Subcutaneous abdominal adipose tissue (tissue), 5 donors: Measurements from ENCODE around the gene RDM1.

ENCODE experiments used
- H3K27ac ChIP-seq: one replicate; pipeline ENCODE4 v1.7.0; 2013; ENCODE audit warnings: low read depth, mild to moderate bottlenecking, inconsistent platforms, low read length, moderate library complexity
- H3K27me3 ChIP-seq, 5 donors: one replicate each; pipeline ENCODE4 v1.7.0; 2013; ENCODE audit warnings: low read length in 5 of 5, inconsistent platforms in 1 of 5; ENCODE audit not compliant: control insufficient read depth in 5 of 5, insufficient read depth in 4 of 5
- H3K36me3 ChIP-seq, 5 donors: one replicate each; pipeline ENCODE4 v1.7.0; 2013; ENCODE audit warnings: low read length in 5 of 5; ENCODE audit not compliant: control insufficient read depth in 5 of 5, insufficient read depth in 5 of 5
- H3K4me1 ChIP-seq, 5 donors: one replicate each; pipeline ENCODE4 v1.7.0; 2013; ENCODE audit warnings: low read length in 5 of 5, mild to moderate bottlenecking in 3 of 5, moderate library complexity in 1 of 5; ENCODE audit not compliant: control insufficient read depth in 5 of 5, insufficient read depth in 5 of 5
- H3K4me3 ChIP-seq, 5 donors: one replicate each; pipeline ENCODE4 v1.7.0; 2013; ENCODE audit warnings: low read length in 5 of 5, low read depth in 1 of 5
- H3K9ac ChIP-seq, 5 donors: one replicate each; pipeline ENCODE4 v1.7.0; 2013; ENCODE audit warnings: low read length in 5 of 5, mild to moderate bottlenecking in 4 of 5, moderate library complexity in 3 of 5
- H3K9me3 ChIP-seq, 5 donors: one replicate each; pipeline ENCODE4 v1.7.0; 2013; ENCODE audit warnings: low read length in 5 of 5; ENCODE audit not compliant: control insufficient read depth in 5 of 5
- donor health status: healthy.
- donor health status: healthy.
- donor health status: healthy.
- donor health status: healthy.
- donor health status: healthy.

Gene RDM1

DNA sequence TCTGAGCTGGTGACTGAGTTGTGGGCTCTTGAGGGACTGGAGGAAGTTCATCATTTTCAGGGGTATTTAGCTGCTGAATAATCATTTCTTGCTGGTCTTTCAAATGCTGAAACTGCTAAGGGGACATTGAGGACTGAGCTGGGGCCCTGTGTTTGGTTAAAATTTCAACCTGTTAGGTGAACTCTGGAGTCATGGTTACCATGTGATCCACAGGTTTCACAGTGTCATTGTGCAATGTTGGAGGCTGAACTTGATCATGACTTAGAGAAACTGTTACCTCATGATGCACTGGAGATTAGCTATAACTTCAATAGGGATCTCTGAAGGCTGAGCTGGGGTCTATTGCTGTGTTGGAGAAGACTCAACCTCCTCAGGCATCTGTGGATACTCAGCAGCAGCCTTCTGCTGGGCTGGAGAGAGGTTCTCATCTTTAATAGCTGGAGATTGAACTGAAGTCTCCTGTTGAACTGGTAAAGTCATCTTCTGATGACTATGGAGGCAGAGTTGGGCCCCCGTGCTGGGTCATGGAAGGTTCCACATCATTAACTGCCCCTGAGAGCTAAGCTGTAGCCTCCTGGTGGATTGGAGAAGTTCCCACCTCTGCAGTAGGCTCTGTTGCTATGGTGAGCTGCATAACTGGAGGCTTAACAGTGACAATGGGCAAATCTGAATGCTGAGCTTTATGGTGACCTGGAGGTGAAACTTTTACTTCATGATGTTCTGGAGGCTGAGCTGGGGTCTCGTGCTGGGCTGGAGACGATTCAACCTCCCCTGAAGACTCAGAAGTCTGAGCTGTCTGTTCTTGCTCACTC lies 15.2 kb downstream of the RDM1 start:
- Histone ChIP-seq H3K9me3 (no peaks in the 10 kb centered on the region), H3K9ac (no peak overlapping the region), H3K4me1 (peaks cover 0 to 9% (median 0%) of the 10 kb centered on the region in 5 donors), H3K27me3 (no peaks in the 10 kb centered on the region), H3K36me3 (no peaks in the 10 kb centered on the region), H3K4me3 (no peak overlapping the region), H3K27ac (no peak overlapping the region)

DNA sequence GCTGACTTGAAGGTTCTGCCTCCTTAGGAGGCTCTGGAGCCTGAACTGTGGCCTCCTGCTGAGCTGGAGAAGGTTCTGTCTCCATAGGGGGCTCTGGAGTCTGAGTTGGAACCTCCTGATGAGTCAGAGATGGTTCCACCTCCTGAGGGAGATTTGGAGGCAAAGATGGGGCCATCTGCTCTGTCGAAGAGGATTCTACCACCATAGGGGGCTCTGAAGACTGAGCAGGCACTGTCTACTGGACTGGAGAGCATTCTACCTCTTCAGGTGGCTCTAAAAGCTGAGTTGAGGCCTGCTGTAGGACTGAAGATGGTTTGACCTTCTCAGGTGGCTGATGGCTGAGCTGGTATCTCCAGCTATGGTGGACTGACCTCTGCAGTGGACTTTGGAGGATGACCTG lies 16.2 kb downstream of the RDM1 start:
- no peak overlapping the region for H3K9ac ChIP-seq
- no peaks in the 10 kb centered on the region for H3K9me3 ChIP-seq
- H3K4me1 ChIP-seq: peaks cover 0 to 9% (median 0%) of the 10 kb centered on the region in 5 donors
- H3K27me3 ChIP-seq: no peaks in the 10 kb centered on the region
- no peak overlapping the region for H3K27ac ChIP-seq
- H3K36me3 ChIP-seq: no peaks in the 10 kb centered on the region
- no peak overlapping the region for H3K4me3 ChIP-seq

DNA sequence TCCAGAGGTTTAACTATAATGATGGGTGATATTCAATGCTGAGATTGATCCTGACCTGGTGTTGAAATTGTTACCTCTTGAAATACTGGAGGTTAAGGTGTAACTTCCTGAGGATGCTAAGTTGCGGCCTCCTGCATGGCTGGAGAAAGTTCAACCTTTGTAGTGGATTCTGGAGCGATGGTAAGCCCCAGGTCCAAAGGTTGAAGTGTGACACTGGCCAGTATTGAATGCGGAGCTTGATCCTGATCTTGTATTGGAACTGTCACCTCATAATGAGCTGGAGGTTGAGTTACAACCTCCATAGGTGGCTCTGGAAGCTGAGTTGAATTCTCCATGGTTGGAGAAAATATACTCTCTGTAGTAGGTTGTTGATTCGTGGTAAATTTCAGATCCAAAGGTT lies 17.0 kb downstream of the RDM1 start:
- Histone ChIP-seq H3K9me3 (no peaks in the 10 kb centered on the region), H3K27me3 (no peaks in the 10 kb centered on the region), H3K36me3 (no peaks in the 10 kb centered on the region), H3K27ac (no peak overlapping the region), H3K4me3 (no peak overlapping the region), H3K4me1 (peaks cover 0 to 5% (median 0%) of the 10 kb centered on the region in 5 donors), H3K9ac (no peak overlapping the region)

DNA sequence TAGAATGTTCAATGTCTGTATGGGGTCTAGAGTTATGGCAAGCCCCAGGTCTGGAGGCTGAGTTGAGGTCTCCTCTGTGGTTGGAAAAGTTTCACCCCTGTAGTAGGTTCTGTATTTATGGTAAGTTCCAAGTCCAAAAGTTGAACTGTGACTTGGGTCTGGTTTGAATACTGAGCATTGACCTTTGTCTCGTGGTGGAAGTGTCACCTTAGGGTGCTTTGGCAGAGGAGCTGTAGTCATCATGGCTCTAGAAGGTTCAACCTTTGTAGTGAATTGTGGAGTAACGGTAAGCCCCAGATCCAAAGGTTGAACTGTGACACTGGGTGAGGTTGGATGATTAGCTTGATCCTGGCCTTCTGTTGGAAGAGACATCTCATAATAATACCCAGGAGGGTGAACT lies 17.6 kb downstream of the RDM1 start:
- H3K4me1 ChIP-seq: no peaks in the 10 kb centered on the region
- no peak overlapping the region for H3K4me3 ChIP-seq
- no peaks in the 10 kb centered on the region for H3K36me3 ChIP-seq
- no peak overlapping the region for H3K9ac ChIP-seq
- no peaks in the 10 kb centered on the region for H3K9me3 ChIP-seq
- no peaks in the 10 kb centered on the region for H3K27me3 ChIP-seq
- no peak overlapping the region for H3K27ac ChIP-seq

DNA sequence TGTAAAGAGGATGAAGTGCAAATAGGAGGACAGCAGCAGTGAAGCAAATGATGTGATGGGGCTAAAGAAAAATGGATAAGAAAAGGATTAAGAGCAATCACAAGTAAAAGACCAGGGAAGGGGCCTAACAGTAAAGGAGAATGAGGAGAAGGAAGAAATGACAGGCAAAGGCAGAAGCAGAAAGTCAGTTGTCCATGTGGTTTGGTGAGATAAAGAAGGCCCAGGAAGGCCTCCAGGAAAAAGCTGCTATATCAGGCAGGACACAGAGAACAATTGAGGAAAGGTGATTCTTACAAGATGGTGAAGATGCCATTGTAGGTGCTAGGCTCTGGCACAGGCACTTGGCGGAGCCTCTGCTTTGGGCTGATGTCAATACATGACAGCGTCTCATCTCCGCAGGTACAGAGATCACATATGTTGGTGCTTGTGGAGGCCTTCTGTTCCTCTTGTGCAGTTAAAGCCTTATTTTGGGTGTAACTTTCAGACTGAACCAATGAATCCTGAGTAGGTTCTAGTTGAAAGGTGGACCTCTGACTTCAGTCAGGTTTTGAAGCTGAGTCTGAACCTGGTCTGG lies 18.1 kb downstream of the RDM1 start:
- no peaks in the 10 kb centered on the region for H3K4me1 ChIP-seq
- no peaks in the 10 kb centered on the region for H3K36me3 ChIP-seq
- H3K27ac ChIP-seq: no peak overlapping the region
- H3K9ac ChIP-seq: no peak overlapping the region
- no peaks in the 10 kb centered on the region for H3K9me3 ChIP-seq
- H3K27me3 ChIP-seq: no peaks in the 10 kb centered on the region
- H3K4me3 ChIP-seq: no peak overlapping the region

DNA sequence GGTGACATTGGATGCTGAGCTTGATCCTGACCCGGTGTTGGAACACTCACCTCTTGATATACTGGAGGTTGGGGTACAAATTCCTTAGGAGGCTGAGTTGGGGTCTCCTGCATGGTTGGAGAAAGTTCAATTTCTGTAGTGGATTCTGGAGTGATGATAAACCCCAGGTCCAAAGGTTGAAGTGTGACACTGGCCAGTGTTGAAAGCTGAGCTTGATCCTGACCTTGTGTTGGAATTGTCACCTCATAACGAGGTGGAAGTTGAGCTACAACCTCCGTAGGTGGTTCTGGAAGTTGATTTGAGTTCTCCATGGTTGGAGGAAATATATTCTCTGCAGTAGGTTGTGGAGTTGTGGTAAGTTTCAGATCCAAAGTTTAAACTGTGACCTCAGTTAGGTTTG lies 21.2 kb downstream of the RDM1 start:
- H3K4me1 ChIP-seq: no peaks in the 10 kb centered on the region
- no peaks in the 10 kb centered on the region for H3K36me3 ChIP-seq
- H3K9ac ChIP-seq: no peak overlapping the region
- no peak overlapping the region for H3K27ac ChIP-seq
- H3K4me3 ChIP-seq: no peak overlapping the region
- H3K9me3 ChIP-seq: no peaks in the 10 kb centered on the region
- H3K27me3 ChIP-seq: peaks cover 0 to 3% (median 0%) of the 10 kb centered on the region in 5 donors

DNA sequence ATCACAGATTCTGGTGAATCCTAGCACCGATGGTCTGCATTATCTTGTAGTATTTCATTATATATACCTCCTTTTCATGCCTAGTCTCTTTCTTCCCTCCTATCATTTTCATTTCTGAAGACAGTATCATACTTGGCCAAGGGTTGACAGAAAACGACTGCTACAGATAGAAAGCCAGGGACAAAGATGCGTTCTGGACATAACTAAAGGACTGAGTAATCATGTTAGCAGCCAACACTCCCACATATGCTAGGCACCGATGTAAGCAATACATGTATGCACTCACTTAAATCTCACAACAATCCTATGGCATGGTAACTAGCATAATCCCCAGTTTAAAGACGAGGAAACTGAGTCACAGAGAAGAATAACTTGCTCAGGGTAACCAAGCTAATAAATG lies 22.9 kb downstream of the RDM1 start:
- Histone ChIP-seq H3K9me3 (no peaks in the 10 kb centered on the region), H3K4me1 (no peaks in the 10 kb centered on the region), H3K27ac (no peak overlapping the region), H3K9ac (no peak overlapping the region), H3K27me3 (peaks cover 0 to 3% (median 0%) of the 10 kb centered on the region in 5 donors), H3K36me3 (no peaks in the 10 kb centered on the region), H3K4me3 (no peak overlapping the region)

DNA sequence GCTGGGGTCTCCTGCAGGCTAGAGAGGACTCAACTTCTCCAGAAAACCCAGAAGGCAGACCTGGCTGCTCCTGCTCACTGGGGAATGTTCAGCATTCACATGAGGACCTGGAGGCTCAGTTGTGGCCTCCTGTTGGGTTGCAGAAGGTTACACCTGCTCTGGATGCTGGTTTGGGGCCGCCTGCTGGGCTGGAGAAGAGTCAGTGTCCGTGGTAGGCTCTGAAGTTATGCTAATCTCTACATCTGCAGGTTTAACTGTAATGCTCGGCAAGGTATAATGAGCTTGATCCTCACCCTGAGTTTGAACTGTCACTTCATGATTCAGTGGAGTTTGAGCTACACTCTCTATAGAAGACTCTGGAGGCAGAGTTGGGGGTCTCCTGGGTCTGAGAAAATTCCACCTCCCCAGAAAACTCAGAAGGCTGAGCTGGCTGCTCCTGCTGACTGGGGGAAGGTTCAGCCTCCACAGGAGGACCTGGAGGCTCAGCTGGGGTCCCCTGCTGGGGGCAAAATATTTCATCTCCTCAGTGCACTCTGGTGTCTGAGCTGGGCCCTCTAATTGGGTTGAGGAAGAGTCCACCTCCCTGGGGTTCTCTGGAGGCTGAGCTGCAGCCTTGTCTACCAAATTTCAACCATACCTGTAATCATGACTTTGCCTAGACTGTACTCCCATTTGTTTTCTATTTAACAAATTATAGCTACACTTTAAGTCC lies 23.5 kb downstream of the RDM1 start:
- Histone ChIP-seq H3K4me1 (no peaks in the 10 kb centered on the region), H3K27me3 (peaks cover 0 to 3% (median 0%) of the 10 kb centered on the region in 5 donors), H3K27ac (no peak overlapping the region), H3K9me3 (no peaks in the 10 kb centered on the region), H3K9ac (no peak overlapping the region), H3K36me3 (no peaks in the 10 kb centered on the region), H3K4me3 (no peak overlapping the region)

DNA sequence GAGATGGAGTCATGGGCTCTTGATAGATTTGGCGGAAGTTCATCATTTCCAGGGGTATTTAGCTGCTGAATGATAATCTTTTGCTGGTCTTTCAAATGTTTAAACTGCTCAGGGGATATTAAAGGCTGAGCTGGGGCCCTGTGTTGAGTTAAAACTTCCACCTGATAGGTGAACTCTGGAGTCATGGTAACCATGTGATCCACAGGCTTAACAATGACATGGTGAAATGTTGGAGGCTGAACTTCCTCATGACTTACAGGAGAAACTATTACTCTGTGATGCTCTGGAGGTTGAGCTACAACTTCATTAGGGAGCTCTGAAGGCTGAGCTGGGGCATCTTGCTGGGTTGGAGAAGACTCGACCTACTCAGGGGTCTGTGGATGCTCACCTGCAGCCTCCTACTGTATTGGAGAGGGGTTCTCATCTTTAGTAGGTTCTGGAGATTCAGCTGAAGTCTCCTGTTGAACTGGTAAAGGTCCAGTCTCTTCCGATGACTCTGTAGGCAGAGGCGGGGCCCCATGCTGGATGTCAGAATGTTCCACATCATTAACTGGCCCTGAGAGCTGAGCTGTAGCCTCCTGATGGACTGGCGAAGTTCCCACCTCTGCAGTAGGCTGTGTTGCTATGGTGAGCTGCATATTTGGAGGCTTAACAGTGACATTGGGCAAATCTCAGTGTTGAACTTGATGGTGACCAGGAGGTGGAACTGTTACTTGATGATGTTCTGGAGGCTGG lies 24.2 kb downstream of the RDM1 start:
- Histone ChIP-seq H3K9me3 (no peaks in the 10 kb centered on the region), H3K36me3 (no peaks in the 10 kb centered on the region), H3K27me3 (peaks cover 0 to 4% (median 3%) of the 10 kb centered on the region in 5 donors), H3K4me3 (no peak overlapping the region), H3K4me1 (no peaks in the 10 kb centered on the region), H3K9ac (no peak overlapping the region), H3K27ac (no peak overlapping the region)
